Kidney epithelial cell (primary cell): ENCODE data around the gene ADAMTSL1. TPM values are rescaled to one million over a fixed set of nuclear protein-coding genes. Genes with fewer than 3 reads are reported as not detected.

ENCODE experiments used
- DNase-seq: peaks from one replicate; pipeline ENCODE4 v3.0.0-alpha.2; 2010; ENCODE audit warnings: low read depth
- H3K27me3 ChIP-seq: 2 replicates; pipeline ENCODE4 v1.6.0; 2011; ENCODE audit warnings: low read length; ENCODE audit not compliant: control insufficient read depth, insufficient read depth
- H3K36me3 ChIP-seq: 2 replicates; pipeline ENCODE4 v1.5.1; 2011; ENCODE audit warnings: low read length; ENCODE audit not compliant: control insufficient read depth, insufficient read depth
- H3K4me3 ChIP-seq: 2 replicates; pipeline ENCODE4 v1.5.1; 2011; ENCODE audit warnings: low read depth, mild to moderate bottlenecking, control low read depth, low read length
- total RNA-seq: library from RNA; depleted of rRNA; stranded (reverse); fragments of >200 nt; gene quantifications from 2 replicates; pipeline ENCODE4 v1.2.3, GENCODE V29; 2015
- TF ChIP-seq, protein P1 (sequence below): IDR thresholded peaks from 2 replicates; pipeline ENCODE4 v1.5.1; 2011; ENCODE audit warnings: mild to moderate bottlenecking, moderate library complexity, low read length, control low read depth, inconsistent platforms; ENCODE audit not compliant: insufficient read depth, poor library complexity, severe bottlenecking

ADAMTSL1 gene
- total RNA-seq, 1 donor from 2014 or later: 0.08 TPM

DNA sequence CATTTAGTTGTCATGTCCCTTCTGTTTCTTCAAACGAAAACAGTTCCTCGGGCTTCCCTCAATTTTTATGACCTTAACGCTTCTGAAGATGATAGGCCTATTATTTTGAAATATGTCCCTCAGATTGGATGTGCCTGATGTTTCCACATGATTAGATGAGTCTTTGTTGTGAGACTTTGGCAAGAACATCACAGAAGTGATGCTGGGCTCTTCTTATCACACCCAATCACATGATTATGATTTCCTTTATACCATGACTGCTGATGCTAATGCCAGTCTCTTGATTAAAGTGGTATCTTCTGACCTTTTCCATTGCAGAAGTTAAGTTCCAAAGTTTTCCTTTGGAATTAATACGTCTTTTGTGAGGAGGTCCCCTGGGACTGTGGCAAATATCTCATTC lies 383.4 kb downstream of the ADAMTSL1 start:
- no peaks in the 10 kb centered on the region for H3K36me3 ChIP-seq
- DNase-seq: no peak
- TF ChIP-seq, protein P1, sequence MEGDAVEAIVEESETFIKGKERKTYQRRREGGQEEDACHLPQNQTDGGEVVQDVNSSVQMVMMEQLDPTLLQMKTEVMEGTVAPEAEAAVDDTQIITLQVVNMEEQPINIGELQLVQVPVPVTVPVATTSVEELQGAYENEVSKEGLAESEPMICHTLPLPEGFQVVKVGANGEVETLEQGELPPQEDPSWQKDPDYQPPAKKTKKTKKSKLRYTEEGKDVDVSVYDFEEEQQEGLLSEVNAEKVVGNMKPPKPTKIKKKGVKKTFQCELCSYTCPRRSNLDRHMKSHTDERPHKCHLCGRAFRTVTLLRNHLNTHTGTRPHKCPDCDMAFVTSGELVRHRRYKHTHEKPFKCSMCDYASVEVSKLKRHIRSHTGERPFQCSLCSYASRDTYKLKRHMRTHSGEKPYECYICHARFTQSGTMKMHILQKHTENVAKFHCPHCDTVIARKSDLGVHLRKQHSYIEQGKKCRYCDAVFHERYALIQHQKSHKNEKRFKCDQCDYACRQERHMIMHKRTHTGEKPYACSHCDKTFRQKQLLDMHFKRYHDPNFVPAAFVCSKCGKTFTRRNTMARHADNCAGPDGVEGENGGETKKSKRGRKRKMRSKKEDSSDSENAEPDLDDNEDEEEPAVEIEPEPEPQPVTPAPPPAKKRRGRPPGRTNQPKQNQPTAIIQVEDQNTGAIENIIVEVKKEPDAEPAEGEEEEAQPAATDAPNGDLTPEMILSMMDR: no peak
- H3K27me3 ChIP-seq: no peaks in the 10 kb centered on the region
- H3K4me3 ChIP-seq: no peak overlapping the region

DNA sequence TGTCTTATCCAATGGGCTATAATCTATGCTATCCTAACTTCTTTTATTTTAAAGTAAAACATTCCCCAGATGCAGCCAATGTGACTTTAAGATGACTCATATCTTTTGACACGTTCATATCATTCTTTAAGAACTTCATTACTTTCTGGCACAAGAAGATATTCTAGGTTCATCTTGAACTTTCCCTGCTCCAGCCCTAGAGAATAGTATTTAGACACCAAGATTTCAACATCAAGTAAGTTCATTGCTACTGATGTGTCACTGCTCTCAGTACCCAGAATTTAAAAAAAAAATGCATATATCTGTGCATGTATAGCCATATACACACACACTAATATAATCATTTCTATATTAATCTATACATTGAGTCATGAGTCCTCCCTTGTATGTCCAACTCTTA lies 383.8 kb downstream of the ADAMTSL1 start:
- Histone ChIP-seq H3K27me3 (no peaks in the 10 kb centered on the region), H3K4me3 (no peak overlapping the region), H3K36me3 (no peaks in the 10 kb centered on the region)
- no peak for DNase-seq
- TF ChIP-seq, protein P1: no peak

DNA sequence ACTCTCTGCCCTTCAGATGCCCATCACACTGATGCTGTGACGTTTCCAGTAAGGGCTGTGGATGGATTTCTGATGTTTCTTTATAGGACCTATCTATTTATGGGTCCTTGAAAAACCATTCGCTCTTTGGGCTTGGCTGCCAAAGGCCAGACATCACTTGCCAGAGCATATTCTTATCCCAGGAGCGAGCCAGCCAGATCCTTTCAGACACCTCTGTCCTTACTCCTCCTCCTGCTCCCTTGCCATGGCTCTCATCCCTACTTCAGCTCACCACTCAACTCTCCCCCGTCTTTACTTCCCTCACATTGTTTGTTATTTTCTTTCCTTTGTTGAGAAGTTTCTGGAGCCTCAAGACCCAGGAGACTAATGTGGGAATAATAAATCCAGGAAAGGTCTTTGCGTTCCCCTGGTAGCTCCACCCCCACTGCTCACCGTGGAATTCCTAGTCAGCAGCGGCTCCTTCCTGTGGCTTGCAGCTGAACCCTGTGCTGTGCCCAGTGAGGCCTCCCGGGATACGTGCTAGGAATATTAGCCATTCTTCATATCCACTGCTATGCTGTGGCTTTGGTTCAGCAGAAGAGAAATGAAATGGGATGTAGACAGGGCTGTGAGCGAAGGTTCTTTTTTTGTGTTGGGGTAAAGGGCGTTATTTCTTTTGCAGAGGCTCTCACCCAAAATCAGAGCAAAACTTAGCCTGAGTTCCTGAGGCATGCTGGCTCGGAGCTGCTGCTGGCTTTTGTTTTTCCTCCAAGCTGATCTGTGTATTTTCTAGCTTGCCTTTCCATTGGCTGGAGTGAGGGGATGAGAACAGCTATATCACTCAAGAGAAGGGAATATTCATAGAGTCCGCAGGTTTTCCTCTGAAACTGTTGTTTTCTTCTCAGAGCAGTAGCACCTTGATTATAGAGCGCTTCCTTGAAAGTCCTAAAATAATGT lies 387.9 kb downstream of the ADAMTSL1 start:
- Histone ChIP-seq H3K36me3 (no peaks in the 10 kb centered on the region), H3K27me3 (no peaks in the 10 kb centered on the region), H3K4me3 (no peak overlapping the region)
- DNase-seq: no peak
- TF ChIP-seq, protein P1: no peak

DNA sequence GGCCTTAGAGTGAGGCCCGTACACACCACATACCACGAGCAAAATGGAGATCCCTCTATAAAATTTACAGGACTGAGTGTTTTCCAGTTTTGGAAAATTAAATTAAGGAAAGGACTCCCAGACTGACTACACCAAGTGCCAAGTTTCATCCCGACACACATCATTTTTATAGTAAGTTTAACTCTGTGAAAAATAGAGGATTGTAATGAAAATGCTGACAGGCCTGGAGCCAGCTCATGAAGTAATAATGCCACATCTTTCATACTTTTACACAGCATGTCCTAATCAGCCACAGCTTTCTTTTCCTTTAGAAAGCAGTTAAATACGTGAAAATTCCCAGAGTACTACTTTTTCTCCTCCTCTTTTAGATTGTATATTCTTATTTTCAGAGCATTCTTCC lies 389.8 kb downstream of the ADAMTSL1 start:
- no peaks in the 10 kb centered on the region for H3K36me3 ChIP-seq
- H3K27me3 ChIP-seq: no peaks in the 10 kb centered on the region
- H3K4me3 ChIP-seq: no peak overlapping the region
- TF ChIP-seq, protein P1: no peak
- DNase-seq: no peak

DNA sequence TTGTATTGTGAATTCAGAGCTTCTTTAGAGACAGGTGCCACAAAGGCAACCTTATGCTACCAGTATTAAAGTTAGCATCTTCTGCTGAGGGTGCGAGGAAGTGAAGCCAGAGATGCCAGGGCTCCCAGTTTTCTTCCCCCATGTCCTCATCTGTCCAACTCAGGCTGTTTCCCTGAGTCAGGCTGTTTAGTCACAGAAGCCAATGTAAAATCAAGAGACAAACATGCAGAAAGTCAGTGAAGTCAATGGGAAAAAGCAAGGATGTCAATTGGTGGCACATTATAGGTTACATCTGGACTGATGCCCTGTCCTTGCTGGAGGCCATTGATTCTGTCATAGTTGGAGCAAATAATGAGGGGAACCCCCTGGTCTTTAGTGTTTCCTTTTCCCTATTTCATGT lies 390.6 kb downstream of the ADAMTSL1 start:
- Histone ChIP-seq H3K27me3 (no peaks in the 10 kb centered on the region), H3K36me3 (no peaks in the 10 kb centered on the region), H3K4me3 (no peak overlapping the region)
- TF ChIP-seq, protein P1: no peak
- DNase-seq: no peak

DNA sequence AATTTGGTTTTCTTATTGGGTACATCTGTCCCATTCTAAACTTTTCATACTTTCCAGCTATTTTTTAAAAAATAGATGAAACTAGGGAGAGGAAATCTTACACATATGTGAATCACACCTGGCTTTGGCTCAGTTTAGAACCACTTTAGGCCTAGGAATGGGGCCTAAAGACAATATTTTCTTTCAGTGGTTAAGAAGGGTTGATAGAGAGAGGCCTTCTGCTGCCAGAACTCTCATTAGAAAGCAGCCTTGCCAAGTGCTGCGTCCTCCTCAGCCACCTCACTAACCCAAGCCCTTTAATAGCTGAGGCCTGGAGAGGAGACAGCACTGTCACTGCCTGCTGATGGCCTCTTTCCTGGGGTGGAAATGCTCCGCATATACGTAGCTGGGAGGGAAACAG lies 391.6 kb downstream of the ADAMTSL1 start:
- DNase-seq: no peak
- TF ChIP-seq, protein P1: no peak

More for the DNA sequence above, 391.6 kb downstream of the ADAMTSL1 start:
- no peaks in the 10 kb centered on the region for H3K36me3 ChIP-seq
- H3K4me3 ChIP-seq: no peak overlapping the region
- H3K27me3 ChIP-seq: no peaks in the 10 kb centered on the region
